Body of pancreas (tissue), 4 donors: ENCODE data around the gene KLHL29.

Experiments used
- POLR2A ChIP-seq, 3 donors: fragments of 450-650 bp; IDR thresholded peaks; one replicate each; pipeline ENCODE4 v1.6.1; 2016; ENCODE audit warnings: antibody characterized with exemption in 3 of 3, mild to moderate bottlenecking in 2 of 3
- TF ChIP-seq, protein P1 (sequence below), 7 experiments: fragments of 450-650 bp in 4 of 7; fragments of 200-600 bp in 3 of 7; sonication (generic) in 3 of 7; IDR thresholded peaks; one replicate each; pipeline ENCODE4 v1.5.1; 2016 to 2019; ENCODE audit warnings: antibody characterized with exemption in 7 of 7

DNA sequence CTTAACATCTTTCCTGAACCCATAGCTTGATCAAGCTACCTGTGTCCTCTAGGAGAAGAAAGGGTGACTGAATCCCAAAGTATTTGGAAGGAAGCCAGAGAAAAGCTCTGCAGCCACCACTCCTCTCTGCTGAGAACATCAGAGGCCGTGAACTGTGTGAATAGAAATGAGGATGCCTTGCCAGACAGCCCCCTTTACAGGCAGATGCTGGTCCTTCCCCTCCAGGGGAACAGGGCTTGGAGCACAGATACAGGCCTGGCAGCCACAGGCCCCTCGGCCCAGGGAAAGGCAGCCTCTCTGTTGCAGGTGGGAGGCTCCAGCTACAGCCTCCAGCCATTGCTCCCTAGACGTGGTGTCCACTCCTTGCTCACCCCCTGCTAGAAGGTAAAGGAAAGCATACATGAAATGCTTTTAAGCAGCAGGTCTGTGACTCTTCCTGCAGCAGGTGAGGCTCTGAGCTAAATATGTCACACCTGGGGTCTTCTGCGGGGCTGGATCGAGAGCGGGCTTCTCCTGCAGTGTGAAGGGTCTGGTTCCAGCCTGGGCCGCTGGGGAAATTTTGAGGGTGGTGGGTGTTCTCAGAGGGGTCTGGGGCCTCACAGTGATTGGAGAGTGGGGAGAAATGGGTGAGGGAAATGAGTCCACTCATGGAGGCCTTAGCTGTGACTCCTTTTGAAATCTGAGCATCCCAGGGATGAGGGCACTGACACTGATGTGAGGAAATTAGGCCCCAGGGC lies 234.0 kb downstream of the KLHL29 start:
- TF ChIP-seq, protein P1, sequence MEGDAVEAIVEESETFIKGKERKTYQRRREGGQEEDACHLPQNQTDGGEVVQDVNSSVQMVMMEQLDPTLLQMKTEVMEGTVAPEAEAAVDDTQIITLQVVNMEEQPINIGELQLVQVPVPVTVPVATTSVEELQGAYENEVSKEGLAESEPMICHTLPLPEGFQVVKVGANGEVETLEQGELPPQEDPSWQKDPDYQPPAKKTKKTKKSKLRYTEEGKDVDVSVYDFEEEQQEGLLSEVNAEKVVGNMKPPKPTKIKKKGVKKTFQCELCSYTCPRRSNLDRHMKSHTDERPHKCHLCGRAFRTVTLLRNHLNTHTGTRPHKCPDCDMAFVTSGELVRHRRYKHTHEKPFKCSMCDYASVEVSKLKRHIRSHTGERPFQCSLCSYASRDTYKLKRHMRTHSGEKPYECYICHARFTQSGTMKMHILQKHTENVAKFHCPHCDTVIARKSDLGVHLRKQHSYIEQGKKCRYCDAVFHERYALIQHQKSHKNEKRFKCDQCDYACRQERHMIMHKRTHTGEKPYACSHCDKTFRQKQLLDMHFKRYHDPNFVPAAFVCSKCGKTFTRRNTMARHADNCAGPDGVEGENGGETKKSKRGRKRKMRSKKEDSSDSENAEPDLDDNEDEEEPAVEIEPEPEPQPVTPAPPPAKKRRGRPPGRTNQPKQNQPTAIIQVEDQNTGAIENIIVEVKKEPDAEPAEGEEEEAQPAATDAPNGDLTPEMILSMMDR (IDR thresholded peaks at IDR 0.05), result no peak
- TF ChIP-seq POLR2A (IDR thresholded peaks at IDR 0.05), result no peak
